Stimulated activated CD4-positive, alpha-beta T cell treated with anti-CD3 and anti-CD28 coated beads, Interleukin-2, amount 100 ng/mL, for 24 hours (primary cell): ENCODE measurements around the gene GXYLT2.

Experiments
- DNase-seq, 2 donors: peaks; one replicate each; pipeline ENCODE4 v3.0.0-alpha.2; 2020

GXYLT2 gene

GRCh38 chr3:72938471-72939265 lies 50.8 kb downstream of the GXYLT2 start:
- DNase-seq = no peak

GRCh38 chr3:72941245-72941644 lies 53.4 kb downstream of the GXYLT2 start:
- no peak for DNase-seq

GRCh38 chr3:72942427-72942826 lies 54.6 kb downstream of the GXYLT2 start:
- no peak for DNase-seq

GRCh38 chr3:72944696-72945095 lies 56.9 kb downstream of the GXYLT2 start:
- no peak for DNase-seq

- DNase-seq = no peak
Measured at GRCh38 chr3:72947715-72948490, 60.1 kb downstream of the GXYLT2 start.

- no peak for DNase-seq
Measured at GRCh38 chr3:72949016-72949415, 61.2 kb downstream of the GXYLT2 start.

- DNase-seq = no peak
Measured at GRCh38 chr3:72950372-72950771, 62.5 kb downstream of the GXYLT2 start.

- DNase-seq = no peak
Measured at GRCh38 chr3:72950801-72951200, 63.0 kb downstream of the GXYLT2 start.

GRCh38 chr3:72951259-72951722 lies 63.4 kb downstream of the GXYLT2 start:
- DNase-seq = no peak

- no peak for DNase-seq
Measured at GRCh38 chr3:72953325-72953956, 65.6 kb downstream of the GXYLT2 start.

GRCh38 chr3:72957297-72957696 lies 69.5 kb downstream of the GXYLT2 start:
- no peak for DNase-seq

- DNase-seq = no peak
Measured at GRCh38 chr3:72959336-72959735, 71.5 kb downstream of the GXYLT2 start.

- no peak for DNase-seq
Measured at GRCh38 chr3:72960812-72961518, 73.1 kb downstream of the GXYLT2 start.

- DNase-seq = no peak
Measured at GRCh38 chr3:72961752-72962151, 73.9 kb downstream of the GXYLT2 start.

- no peak for DNase-seq
Measured at GRCh38 chr3:72962317-72962716, 74.5 kb downstream of the GXYLT2 start.

GRCh38 chr3:72964633-72965032 lies 76.8 kb downstream of the GXYLT2 start:
- DNase-seq = no peak

GRCh38 chr3:72968266-72968664 lies 80.4 kb downstream of the GXYLT2 start:
- no peak for DNase-seq

GRCh38 chr3:72969766-72970165 lies 81.9 kb downstream of the GXYLT2 start:
- DNase-seq = no peak

- no peak for DNase-seq
Measured at GRCh38 chr3:72970942-72971341, 83.1 kb downstream of the GXYLT2 start.

GRCh38 chr3:72972706-72973030 lies 84.8 kb downstream of the GXYLT2 start:
- no peak for DNase-seq

- DNase-seq = no peak
Measured at GRCh38 chr3:72973031-72973723, 85.3 kb downstream of the GXYLT2 start.

GRCh38 chr3:72973786-72974185 lies 85.9 kb downstream of the GXYLT2 start:
- DNase-seq = no peak

- no peak for DNase-seq
Measured at GRCh38 chr3:72974956-72975355, 87.1 kb downstream of the GXYLT2 start.
